Smooth muscle cell (in vitro differentiated cells): ENCODE results near the gene FOS. TPM values are rescaled to one million over a fixed set of nuclear protein-coding genes. Genes with fewer than 3 reads are reported as not detected.

Experiments used
- DNase-seq: peaks from one replicate; lab custom pipeline; 2025; ENCODE audit not compliant: unreplicated experiment; lab: John Stamatoyannopoulos, UW
- H2AFZ ChIP-seq: fragments of 200-600 bp; sonication (generic); 2 replicates; pipeline ENCODE4 v1.6.0; 2016; ENCODE audit warnings: antibody characterized with exemption, low read depth, mild to moderate bottlenecking
- H3F3A ChIP-seq: fragments of 200-600 bp; sonication (generic); 2 replicates; pipeline ENCODE4 v1.6.0; 2017; ENCODE audit warnings: antibody characterized with exemption, low read depth
- H3K27ac ChIP-seq: fragments of 200-600 bp; sonication (generic); 2 replicates; pipeline ENCODE4 v1.5.1; 2016; ENCODE audit warnings: low read depth, mild to moderate bottlenecking
- H3K27me3 ChIP-seq: fragments of 200-600 bp; sonication (generic); 2 replicates; pipeline ENCODE4 v1.6.1; 2016; ENCODE audit warnings: low read depth, mild to moderate bottlenecking
- H3K36me3 ChIP-seq: fragments of 200-600 bp; sonication (generic); 2 replicates; pipeline ENCODE4 v1.5.1; 2016; ENCODE audit warnings: low read depth
- H3K4me1 ChIP-seq: fragments of 200-600 bp; sonication (generic); 2 replicates; pipeline ENCODE4 v1.5.1; 2016; ENCODE audit warnings: low read depth
- H3K4me2 ChIP-seq: fragments of 200-600 bp; sonication (generic); 2 replicates; pipeline ENCODE4 v1.6.0; 2016; ENCODE audit warnings: mild to moderate bottlenecking
- H3K4me3 ChIP-seq: fragments of 200-600 bp; sonication (generic); 2 replicates; pipeline ENCODE4 v1.5.1; 2016; ENCODE audit warnings: mild to moderate bottlenecking
- H3K79me2 ChIP-seq: fragments of 200-600 bp; sonication (generic); 2 replicates; pipeline ENCODE4 v1.6.0; 2016; ENCODE audit warnings: low read depth, mild to moderate bottlenecking
- H3K9ac ChIP-seq: fragments of 200-600 bp; sonication (generic); 2 replicates; pipeline ENCODE4 v1.6.0; 2016; ENCODE audit warnings: low read depth
- H3K9me3 ChIP-seq: fragments of 200-600 bp; sonication (generic); replicated peaks from 2 replicates; pipeline ENCODE4 v1.5.1; 2016; ENCODE audit warnings: low read depth
- H4K20me1 ChIP-seq: fragments of 200-600 bp; sonication (generic); 2 replicates; pipeline ENCODE4 v1.6.0; 2016; ENCODE audit warnings: low read depth
- WGBS: methylation state at CpG from one replicate; pipeline ENCODE4 v1.1.7; 2016; ENCODE audit warnings: low lambda C conversion rate; 5-methylcytosine and 5-hydroxymethylcytosine counted together
- polyA plus RNA-seq: library from polyadenylated mRNA; unstranded; fragments of >200 nt; fragmentation: Nextera tagmentation; extraction: Ambion mirVana; gene quantifications from 2 replicates; pipeline ENCODE4 v1.2.1, GENCODE V29; 2016
- total RNA-seq: library from RNA; depleted of rRNA; stranded (reverse); fragments of >200 nt; gene quantifications from 2 replicates; pipeline ENCODE4 v1.2.3, GENCODE V29; 2014
- TF ChIP-seq, protein P1 (sequence below): fragments of 200-600 bp; sonication (generic); IDR thresholded peaks from 2 replicates; pipeline ENCODE4 v1.5.1; 2017; ENCODE audit warnings: borderline replicate concordance, mild to moderate bottlenecking, antibody characterized with exemption; ENCODE audit not compliant: insufficient read depth, poor library complexity, severe bottlenecking

Gene FOS
- total and polyA plus RNA-seq, 2 experiments from 2014 or later, result 1,280 to 1,567 TPM

DNA sequence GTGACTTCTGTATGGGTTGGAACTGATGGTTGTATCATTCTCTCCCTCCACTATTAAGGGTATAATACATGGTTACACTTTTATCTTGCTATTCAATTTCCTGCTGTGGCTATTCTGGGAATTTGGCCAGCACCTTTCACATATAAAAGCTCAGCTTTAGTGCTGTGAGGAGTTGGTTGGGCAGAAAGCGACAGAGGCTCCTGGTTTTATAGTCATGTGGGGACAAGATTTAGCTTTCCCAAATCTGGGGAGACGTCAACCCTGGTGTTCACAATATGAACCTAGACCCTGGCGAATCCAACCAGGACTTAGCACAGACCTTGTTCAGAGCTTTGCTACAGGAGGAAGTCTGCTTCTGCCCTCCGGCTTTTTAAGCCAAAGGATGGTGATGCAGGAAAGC, 36.5 kb downstream of the FOS start:
- DNase-seq, result no peak
- H3K79me2 ChIP-seq, result no peaks in the 10 kb centered on the region
- H3K9me3 ChIP-seq, result no peaks in the 10 kb centered on the region
- no peaks in the 10 kb centered on the region for H3K27me3 ChIP-seq
- H3K4me3 ChIP-seq, result no peak overlapping the region
- 66% methylated on average over 4 of the region's 4 CpGs for WGBS
- H3K4me1 ChIP-seq, result no peaks in the 10 kb centered on the region
- H3K9ac ChIP-seq, result no peak overlapping the region
- TF ChIP-seq, protein P1, sequence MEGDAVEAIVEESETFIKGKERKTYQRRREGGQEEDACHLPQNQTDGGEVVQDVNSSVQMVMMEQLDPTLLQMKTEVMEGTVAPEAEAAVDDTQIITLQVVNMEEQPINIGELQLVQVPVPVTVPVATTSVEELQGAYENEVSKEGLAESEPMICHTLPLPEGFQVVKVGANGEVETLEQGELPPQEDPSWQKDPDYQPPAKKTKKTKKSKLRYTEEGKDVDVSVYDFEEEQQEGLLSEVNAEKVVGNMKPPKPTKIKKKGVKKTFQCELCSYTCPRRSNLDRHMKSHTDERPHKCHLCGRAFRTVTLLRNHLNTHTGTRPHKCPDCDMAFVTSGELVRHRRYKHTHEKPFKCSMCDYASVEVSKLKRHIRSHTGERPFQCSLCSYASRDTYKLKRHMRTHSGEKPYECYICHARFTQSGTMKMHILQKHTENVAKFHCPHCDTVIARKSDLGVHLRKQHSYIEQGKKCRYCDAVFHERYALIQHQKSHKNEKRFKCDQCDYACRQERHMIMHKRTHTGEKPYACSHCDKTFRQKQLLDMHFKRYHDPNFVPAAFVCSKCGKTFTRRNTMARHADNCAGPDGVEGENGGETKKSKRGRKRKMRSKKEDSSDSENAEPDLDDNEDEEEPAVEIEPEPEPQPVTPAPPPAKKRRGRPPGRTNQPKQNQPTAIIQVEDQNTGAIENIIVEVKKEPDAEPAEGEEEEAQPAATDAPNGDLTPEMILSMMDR, result no peak
- H3F3A ChIP-seq, result no peaks in the 10 kb centered on the region
- H2AFZ ChIP-seq, result no peak overlapping the region
- no peak overlapping the region for H3K27ac ChIP-seq
- H3K4me2 ChIP-seq, result no peak overlapping the region
- no peaks in the 10 kb centered on the region for H3K36me3 ChIP-seq
- H4K20me1 ChIP-seq, result no peaks in the 10 kb centered on the region

GRCh38 chr14:75317148-75317547, 38.5 kb downstream of the FOS start:
- H3K79me2 ChIP-seq, result no peaks in the 10 kb centered on the region
- no peak for DNase-seq
- no peak overlapping the region for H3K4me3 ChIP-seq
- no peaks in the 10 kb centered on the region for H3K9me3 ChIP-seq
- no peak overlapping the region for H3K27ac ChIP-seq
- H3F3A ChIP-seq, result no peaks in the 10 kb centered on the region
- no peak overlapping the region for H2AFZ ChIP-seq
- no peak overlapping the region for H3K4me2 ChIP-seq
- no peak overlapping the region for H3K9ac ChIP-seq
- WGBS, result 85% methylated on average over 4 of the region's 4 CpGs
- H3K27me3 ChIP-seq, result no peaks in the 10 kb centered on the region
- no peaks in the 10 kb centered on the region for H4K20me1 ChIP-seq
- no peaks in the 10 kb centered on the region for H3K36me3 ChIP-seq
- TF ChIP-seq, protein P1, result no peak
- H3K4me1 ChIP-seq, result no peaks in the 10 kb centered on the region

DNA sequence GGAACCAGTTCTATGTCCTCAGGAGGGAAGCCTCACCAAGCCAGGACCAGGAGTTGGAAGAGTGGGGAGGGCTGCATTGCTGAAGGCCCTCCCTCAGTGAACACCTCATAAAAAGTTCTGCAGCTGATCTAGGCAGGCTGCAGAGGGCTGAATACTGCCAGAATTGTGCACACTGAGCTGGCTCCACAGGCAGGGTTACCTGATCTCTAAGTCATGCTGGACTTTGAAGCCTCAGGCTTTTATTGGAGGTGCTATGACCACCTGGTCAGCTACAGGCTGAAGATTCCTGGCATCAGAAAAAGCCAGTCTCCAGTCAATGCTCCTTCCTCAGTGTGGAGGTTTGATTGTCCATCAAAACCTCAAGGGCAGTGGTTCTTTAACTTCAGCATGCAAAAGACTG, 39.7 kb downstream of the FOS start:
- TF ChIP-seq, protein P1, result no peak
- no peak overlapping the region for H3K9ac ChIP-seq
- no peaks in the 10 kb centered on the region for H4K20me1 ChIP-seq
- H3K36me3 ChIP-seq, result no peaks in the 10 kb centered on the region
- no peaks in the 10 kb centered on the region for H3K4me1 ChIP-seq
- DNase-seq, result no peak
- no peak overlapping the region for H3K27ac ChIP-seq
- no peaks in the 10 kb centered on the region for H3F3A ChIP-seq
- no peaks in the 10 kb centered on the region for H3K27me3 ChIP-seq
- H3K4me2 ChIP-seq, result no peak overlapping the region
- no peaks in the 10 kb centered on the region for H3K79me2 ChIP-seq
- no peaks in the 10 kb centered on the region for H3K9me3 ChIP-seq
- no peak overlapping the region for H2AFZ ChIP-seq
- no peak overlapping the region for H3K4me3 ChIP-seq

GRCh38 chr14:75319021-75319420, 40.4 kb downstream of the FOS start:
- no peak overlapping the region for H3K4me2 ChIP-seq
- no peak for DNase-seq
- no peak overlapping the region for H3K27ac ChIP-seq
- no peaks in the 10 kb centered on the region for H3K27me3 ChIP-seq
- H3K9me3 ChIP-seq, result no peaks in the 10 kb centered on the region
- H3K9ac ChIP-seq, result no peak overlapping the region
- H3K79me2 ChIP-seq, result no peaks in the 10 kb centered on the region
- TF ChIP-seq, protein P1, result no peak
- H3K4me3 ChIP-seq, result no peak overlapping the region
- H3F3A ChIP-seq, result no peaks in the 10 kb centered on the region
- H3K36me3 ChIP-seq, result no peaks in the 10 kb centered on the region
- H4K20me1 ChIP-seq, result no peaks in the 10 kb centered on the region
- no peaks in the 10 kb centered on the region for H3K4me1 ChIP-seq
- WGBS, result 83% methylated on average over 2 of the region's 2 CpGs
- no peak overlapping the region for H2AFZ ChIP-seq
